ENCODE measurements around the gene BAHD1.
"Not testable (repeated sequence)": the region's sequence is repeated elsewhere in the genome, so short reads cannot be mapped to it uniquely, and the experiment has no call there.

BAHD1 gene

GRCh38 chr15:40448354-40448753, 7.6 kb downstream of the BAHD1 start:
- no peak for DNase-seq

GRCh38 chr15:40449275-40449674, 8.5 kb downstream of the BAHD1 start:
- no peak for DNase-seq

GRCh38 chr15:40450047-40450446, 9.3 kb downstream of the BAHD1 start:
- no peak for DNase-seq

- DNase-seq, result no peak
Observed at GRCh38 chr15:40451527-40452158, 10.9 kb downstream of the BAHD1 start.

DNA sequence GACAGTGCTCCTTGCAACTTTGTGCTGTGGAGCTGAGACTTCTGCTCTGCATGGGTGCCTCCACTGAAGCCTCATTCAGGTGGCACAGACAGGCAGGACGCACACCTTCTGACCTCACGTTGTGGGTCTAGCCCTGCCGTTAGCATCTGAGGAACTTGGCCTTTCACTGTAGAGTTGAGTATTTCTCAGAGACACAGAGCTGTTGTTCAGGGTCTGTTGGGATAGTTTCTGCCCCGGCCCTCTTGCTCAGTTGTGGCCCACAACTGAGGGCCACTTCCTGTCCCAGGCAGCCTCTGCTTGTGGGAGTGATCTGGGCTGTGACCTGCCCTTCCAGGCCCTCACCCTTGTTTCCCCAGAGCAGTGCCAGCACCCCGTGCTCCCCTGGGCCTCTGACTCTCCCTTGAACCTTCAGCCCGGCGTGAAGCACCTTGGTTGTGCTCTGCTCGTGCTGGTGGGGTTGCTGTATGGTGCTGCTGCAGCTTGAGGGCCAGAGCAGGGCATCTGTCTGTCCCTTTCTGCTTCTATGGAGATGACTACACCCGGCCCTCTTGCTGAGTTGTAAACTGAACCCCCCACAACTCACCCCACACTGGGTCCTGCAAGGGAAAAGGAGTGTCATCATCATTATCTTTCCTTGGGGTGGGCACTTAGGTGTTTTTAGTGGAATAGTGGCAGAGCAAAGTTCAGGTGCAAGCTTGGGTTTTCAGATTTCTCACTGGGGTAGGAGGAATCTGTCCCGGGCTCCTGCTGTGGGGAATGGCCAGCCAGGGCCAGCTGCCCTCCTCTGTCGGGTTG, 11.7 kb downstream of the BAHD1 start:
- no peak for DNase-seq

DNA sequence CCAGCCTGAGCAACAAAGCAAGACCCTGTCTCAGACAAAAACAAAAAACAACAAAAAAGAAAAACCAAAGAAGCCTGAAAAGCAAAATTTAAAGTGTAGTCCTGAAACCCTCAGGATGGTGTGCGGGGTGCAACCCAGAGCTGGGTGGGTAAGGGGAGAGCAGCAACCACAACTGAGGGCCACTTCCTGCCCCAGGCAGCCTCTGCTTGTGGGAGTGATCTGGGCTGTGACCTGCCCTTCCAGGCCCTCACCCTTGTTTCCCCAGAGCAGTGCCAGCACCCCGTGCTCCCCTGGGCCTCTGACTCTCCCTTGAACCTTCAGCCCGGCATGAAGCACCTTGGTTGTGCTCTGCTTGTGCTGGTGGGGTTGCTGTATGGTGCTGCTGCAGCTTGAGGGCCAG, 13.2 kb downstream of the BAHD1 start:
- DNase-seq, result not testable (repeated sequence)

GRCh38 chr15:40454904-40455391, 14.2 kb downstream of the BAHD1 start:
- no peak for DNase-seq

GRCh38 chr15:40456299-40456712, 15.6 kb downstream of the BAHD1 start:
- no peak for DNase-seq

DNA sequence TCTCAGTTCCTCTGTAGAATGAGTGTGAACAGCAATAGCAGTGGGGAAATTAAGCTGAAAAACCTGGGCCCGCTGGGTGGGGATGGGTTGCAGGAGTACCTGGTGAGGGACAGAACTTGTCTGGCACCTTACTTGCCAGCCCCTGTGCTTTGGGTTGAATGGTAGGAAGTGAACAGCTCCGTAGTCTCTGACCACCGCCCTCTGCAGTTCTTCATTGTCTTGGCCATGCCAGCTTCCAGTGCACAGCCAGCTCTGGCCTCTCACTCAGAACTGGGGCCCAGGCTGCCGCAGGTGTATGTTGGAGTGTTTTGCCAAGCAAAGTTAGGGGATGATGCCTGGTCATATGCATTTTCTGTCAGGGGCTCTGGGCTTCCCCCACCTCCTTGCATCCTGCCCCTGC, 16.0 kb downstream of the BAHD1 start:
- no peak for DNase-seq

GRCh38 chr15:40458495-40459371, 18.0 kb downstream of the BAHD1 start:
- no peak for DNase-seq

DNA sequence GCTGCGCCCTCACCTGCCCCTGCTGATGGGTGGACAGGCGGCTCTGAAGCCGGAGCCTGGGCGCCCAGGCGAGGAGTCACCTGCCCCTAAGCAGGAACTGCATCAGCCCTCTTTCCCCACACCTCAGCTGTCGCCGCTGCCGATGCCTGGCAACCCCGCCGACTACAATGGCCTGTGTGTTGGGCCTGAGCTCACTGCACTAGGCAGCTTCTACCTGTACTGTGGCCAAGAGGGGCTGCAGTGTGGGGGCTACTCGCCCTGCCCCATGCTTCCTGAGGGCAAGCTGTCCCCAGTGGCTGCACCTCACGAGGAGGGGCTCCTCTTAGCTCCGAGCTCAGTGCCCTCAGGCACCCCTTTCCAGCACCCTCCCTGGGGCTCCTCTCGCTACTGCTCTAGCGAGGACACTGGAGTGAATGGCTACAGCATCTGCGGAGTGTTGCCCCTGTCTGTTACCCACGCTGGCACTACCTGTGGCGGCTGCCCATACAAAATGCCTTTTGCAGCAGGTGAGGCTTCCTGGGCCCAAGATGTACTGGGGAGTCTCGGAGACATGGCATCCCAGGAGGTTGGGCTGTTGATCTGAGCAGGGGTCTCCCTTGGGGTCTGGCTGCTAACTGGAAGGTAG, 18.8 kb downstream of the BAHD1 start:
- DNase-seq, result no peak

DNA sequence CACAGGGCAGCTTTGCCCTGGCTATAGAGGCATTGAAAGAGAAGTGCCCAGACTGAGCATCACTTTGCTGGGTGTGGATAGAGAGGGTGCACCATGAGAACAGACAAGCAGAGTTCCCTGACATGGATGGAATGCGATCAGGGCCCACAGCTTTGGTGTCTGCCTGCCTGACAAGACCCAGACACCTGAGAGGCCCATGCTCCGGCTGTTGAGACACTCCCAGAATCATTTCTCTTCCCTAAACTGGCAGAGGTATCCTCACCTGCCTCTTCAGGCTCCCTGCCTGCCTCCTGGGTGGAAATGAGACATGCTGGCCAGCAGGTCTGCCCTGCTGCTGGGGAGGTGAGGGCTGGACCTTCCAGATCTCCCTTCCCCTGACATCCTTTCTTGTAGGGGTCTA, 19.7 kb downstream of the BAHD1 start:
- DNase-seq, result no peak

- no peak for DNase-seq
Observed at GRCh38 chr15:40461958-40462357, 21.2 kb downstream of the BAHD1 start.

DNA sequence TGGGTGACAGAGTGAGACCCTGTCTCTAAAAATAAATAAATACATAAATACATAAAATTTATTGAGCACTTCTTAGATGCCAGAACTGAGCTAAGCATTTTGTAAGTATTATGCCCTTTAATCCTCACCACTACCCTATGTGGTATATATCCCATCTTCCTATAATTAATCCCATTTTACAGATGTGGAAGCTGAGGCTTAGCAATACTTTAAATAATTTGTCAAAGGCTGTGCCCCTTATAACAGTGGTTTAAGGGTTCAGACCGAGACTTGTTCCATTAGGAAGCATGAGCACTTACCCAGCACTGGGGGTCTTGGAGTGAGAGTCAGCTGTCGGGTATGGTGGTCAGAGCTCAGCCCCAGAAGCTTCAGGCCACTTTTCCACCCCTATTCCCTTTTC, 22.5 kb downstream of the BAHD1 start:
- DNase-seq, result no peak

- no peak for DNase-seq
Observed at GRCh38 chr15:40463886-40464545, 23.3 kb downstream of the BAHD1 start.

- DNase-seq, result no peak
Observed at GRCh38 chr15:40464595-40465185, 23.9 kb downstream of the BAHD1 start.

- no peak for DNase-seq
Observed at GRCh38 chr15:40465939-40466338, 25.2 kb downstream of the BAHD1 start.

- DNase-seq, result no peak
Observed at GRCh38 chr15:40466426-40467260, 25.9 kb downstream of the BAHD1 start.

DNA sequence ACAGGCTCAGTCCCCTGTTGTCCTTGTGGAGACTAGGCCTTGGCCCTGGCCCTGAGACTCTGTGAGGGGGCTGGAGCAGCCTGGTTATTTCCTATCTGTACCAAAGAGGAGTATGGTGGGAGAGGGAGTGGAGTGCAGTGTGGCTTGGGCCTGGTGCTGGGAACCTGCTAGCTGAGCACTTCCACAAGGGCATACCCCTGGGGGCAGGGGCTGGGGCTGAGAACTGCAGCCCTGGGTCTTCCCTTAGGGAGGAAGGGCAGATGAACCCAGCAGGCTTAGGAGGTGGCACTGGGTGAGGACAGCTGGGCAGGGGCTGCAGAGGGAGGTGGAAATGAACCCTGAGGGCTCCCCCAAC, 26.5 kb downstream of the BAHD1 start:
- DNase-seq, result no peak

DNA sequence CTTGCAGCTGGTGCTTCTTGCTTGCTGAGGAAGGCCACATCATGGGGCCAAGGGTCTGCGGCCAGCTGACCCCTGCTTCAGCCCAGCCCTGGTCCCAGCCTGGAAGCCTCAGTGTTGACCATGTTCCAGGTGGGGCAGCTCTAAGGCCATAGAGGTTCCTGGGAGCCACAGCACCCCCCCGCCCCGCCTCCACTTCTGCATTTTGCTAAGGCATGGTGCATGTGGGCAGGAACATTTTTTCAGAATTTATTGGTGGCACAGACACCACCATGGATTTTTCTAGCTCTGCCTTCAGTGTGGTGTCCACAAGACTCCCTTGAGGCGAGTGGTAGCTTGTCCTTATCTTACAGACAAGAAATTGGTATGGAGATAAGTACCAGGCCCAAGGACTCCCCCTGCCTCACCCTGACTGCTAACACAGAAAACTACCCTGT, 28.2 kb downstream of the BAHD1 start:
- DNase-seq, result no peak

- DNase-seq, result no peak
Observed at GRCh38 chr15:40469776-40470390, 29.1 kb downstream of the BAHD1 start.
